HepG2 (cell line): Measurements from ENCODE around the gene SETD2. TPM values are rescaled to one million over a fixed set of nuclear protein-coding genes. Genes with fewer than 3 reads are reported as not detected.

Experiments used
- ATAC-seq: fragments of 200-7000 bp; cut with Tn5 transposase; 3 replicates; pipeline ENCODE4 v1.9.1; 2020; ENCODE audit warnings: mild to moderate bottlenecking, moderate library complexity
- BruUV-seq: library from RNA; stranded (reverse); fragments of 400-500 nt; replicated peaks from 2 replicates; lab custom pipeline; 2021; lab: Mats Ljungman, UMichigan
- CTCF ChIA-PET: fragments of 300-600 bp; formaldehyde crosslinking; extraction: SDS; loops from one replicate; lab custom pipeline; 2021; ENCODE audit warnings: low total read pairs, inconsistent platforms, low intra/inter-chr PET ratio; lab: Yijun Ruan, JAX
- POLR2A ChIA-PET: fragments of 350-600 bp; sonication (Branson Sonifier 250); formaldehyde crosslinking; loops from one replicate; lab custom pipeline; 2020; ENCODE audit warnings: antibody characterized with exemption, inconsistent platforms; lab: Yijun Ruan, JAX
- DNase-seq: peaks from one replicate; pipeline ENCODE4 v3.0.0-alpha.2; 2015; ENCODE audit warnings: low spot score
- FAIRE-seq: peaks from 3 replicates; lab custom pipeline; 2011; peaks lifted over from hg19 to GRCh38; lab: Jason Lieb, UNC
- H2AFZ ChIP-seq: one replicate; pipeline ENCODE4 v1.6.1; 2011; ENCODE audit warnings: low read length, inconsistent platforms
- H3K27ac ChIP-seq: fragments of 300-600 bp; 3 replicates; pipeline ENCODE4 v1.8.0; 2011; ENCODE audit warnings: mixed run types, mild to moderate bottlenecking, mixed read lengths, low read length, inconsistent platforms; ENCODE audit not compliant: insufficient read depth; ENCODE audit errors: extremely low read length
- H3K27me3 ChIP-seq, 2 experiments: fragments of 200-600 bp in 1 of 2; 2 replicates in 1 of 2; 3 replicates in 1 of 2; pipeline versions ENCODE4 v1.6.0 to v1.8.0; 2011; ENCODE audit warnings: low read length in 2 of 2, mild to moderate bottlenecking in 2 of 2, moderate library complexity in 2 of 2, inconsistent platforms in 1 of 2; ENCODE audit not compliant: insufficient read depth in 2 of 2, control insufficient read depth in 1 of 2
- H3K36me3 ChIP-seq, 2 experiments: fragments of 200-600 bp in 1 of 2; replicated peaks in 1 of 2; 2 replicates in 1 of 2; 3 replicates in 1 of 2; pipeline versions ENCODE4 v1.5.1 to v1.8.0; 2011; ENCODE audit warnings: low read length in 2 of 2, inconsistent platforms in 1 of 2; ENCODE audit not compliant: insufficient read depth in 2 of 2, control insufficient read depth in 1 of 2
- H3K4me1 ChIP-seq: 2 replicates; pipeline ENCODE4 v1.5.1; 2012; ENCODE audit warnings: low read length, inconsistent platforms; ENCODE audit not compliant: insufficient read depth
- H3K4me2 ChIP-seq: 2 replicates; pipeline ENCODE4 v1.6.0; 2011; ENCODE audit warnings: low read depth, low read length, inconsistent platforms
- H3K4me3 ChIP-seq, 3 experiments: fragments of 200-600 bp in 1 of 3; sonication (generic), shearing (Covaris generic) in 1 of 3; replicated peaks in 1 of 3; 2 replicates each; pipeline ENCODE4 v1.5.1; 2011 to 2016; ENCODE audit warnings: low read length in 3 of 3, inconsistent platforms in 2 of 3, low read depth in 2 of 3, mild to moderate bottlenecking in 2 of 3, control low read depth in 1 of 3, mixed read lengths in 1 of 3; ENCODE audit not compliant: insufficient read depth in 1 of 3
- H3K79me2 ChIP-seq: one replicate; pipeline ENCODE4 v1.6.1; 2011; ENCODE audit warnings: low read length, inconsistent platforms; ENCODE audit not compliant: insufficient read depth
- H3K9ac ChIP-seq: 2 replicates; pipeline ENCODE4 v1.6.0; 2011; ENCODE audit warnings: mild to moderate bottlenecking, low read depth, low read length, inconsistent platforms; ENCODE audit not compliant: insufficient read depth
- H3K9me3 ChIP-seq: 2 replicates; pipeline ENCODE4 v1.5.1; 2012; ENCODE audit warnings: mild to moderate bottlenecking, low read length
- H4K20me1 ChIP-seq: 2 replicates; pipeline ENCODE4 v1.6.0; 2011; ENCODE audit warnings: inconsistent platforms, mild to moderate bottlenecking, low read length, moderate library complexity; ENCODE audit not compliant: insufficient read depth
- CTCF ChIP-seq: sonication (generic); formaldehyde crosslinking; IDR thresholded peaks from 2 replicates; pipeline ENCODE4 v1.5.0; 2020; ENCODE audit warnings: mild to moderate bottlenecking, missing genetic modification reagents, moderate library complexity
- GFI1 ChIP-seq: sonication (generic); formaldehyde crosslinking; IDR thresholded peaks from 2 replicates; pipeline ENCODE4 v1.5.0; 2020; ENCODE audit warnings: missing genetic modification reagents, mild to moderate bottlenecking, borderline replicate concordance
- HNRNPH1 ChIP-seq: fragments of 200-400 bp; formaldehyde crosslinking; optimal IDR thresholded peaks from 2 replicates; pipeline ENCODE3; 2017; ENCODE audit warnings: mild to moderate bottlenecking, low read depth, low read length
- HNRNPUL1 ChIP-seq: fragments of 200-400 bp; formaldehyde crosslinking; IDR thresholded peaks from 2 replicates; pipeline ENCODE4 v1.6.1; 2017; ENCODE audit warnings: low read depth, mild to moderate bottlenecking, low read length, moderate library complexity
- MAZ ChIP-seq, 2 experiments: sonication (generic) in 1 of 2; formaldehyde crosslinking in 1 of 2; IDR thresholded peaks; 2 replicates each; pipeline versions ENCODE4 v1.5.0 to v1.6.1; 2012 to 2020; ENCODE audit warnings: low read depth in 2 of 2, mild to moderate bottlenecking in 2 of 2, borderline replicate concordance in 1 of 2, improper control_type of control experiment in 1 of 2, low read length in 1 of 2, missing genetic modification reagents in 1 of 2, moderate library complexity in 1 of 2
- POGK ChIP-seq: sonication (generic); formaldehyde crosslinking; conservative IDR thresholded peaks from 2 replicates; pipeline ENCODE4 v1.8.0; 2022; ENCODE audit warnings: mild to moderate bottlenecking, moderate library complexity, missing genetic modification reagents
- POLR2AphosphoS2 ChIP-seq: IDR thresholded peaks from 2 replicates; pipeline ENCODE4 v1.6.1; 2011; ENCODE audit warnings: low read depth, low read length, improper control_type of control experiment
- SIN3A ChIP-seq: IDR thresholded peaks from 2 replicates; pipeline ENCODE4 v1.6.1; 2011; ENCODE audit warnings: low read depth, mild to moderate bottlenecking, control low read depth, low read length, borderline replicate concordance
- SMC3 ChIP-seq: IDR thresholded peaks from 2 replicates; pipeline ENCODE4 v1.6.1; 2011; ENCODE audit warnings: low read length, improper control_type of control experiment
- SP4 ChIP-seq: sonication (generic); formaldehyde crosslinking; IDR thresholded peaks from 2 replicates; pipeline ENCODE4 v1.8.1; 2023; ENCODE audit warnings: mild to moderate bottlenecking, missing genetic modification reagents
- THAP7 ChIP-seq: sonication (generic); formaldehyde crosslinking; IDR thresholded peaks from 2 replicates; pipeline ENCODE4 v1.8.1; 2023; ENCODE audit warnings: mild to moderate bottlenecking, missing genetic modification reagents
- XRCC5 ChIP-seq: fragments of 200-400 bp; formaldehyde crosslinking; optimal IDR thresholded peaks from 2 replicates; pipeline ENCODE3; 2017; ENCODE audit warnings: mild to moderate bottlenecking, low read length
- ZNF772 ChIP-seq: sonication (generic); formaldehyde crosslinking; IDR thresholded peaks from 2 replicates; pipeline ENCODE4 v1.5.0; 2020; ENCODE audit warnings: mild to moderate bottlenecking, missing genetic modification reagents
- ZNF782 ChIP-seq: sonication (generic); formaldehyde crosslinking; IDR thresholded peaks from 2 replicates; pipeline ENCODE4 v1.4.0; 2020; ENCODE audit warnings: missing genetic modification reagents, mild to moderate bottlenecking, borderline replicate concordance
- WGBS: methylation state at CpG from one replicate; pipeline ENCODE4 v1.1.6; 2017; ENCODE audit warnings: low lambda C conversion rate; 5-methylcytosine and 5-hydroxymethylcytosine counted together
- in situ Hi-C: cut with HindIII; loops from 2 replicates; pipeline ENCODE4 v1.10.0; 2017; ENCODE audit warnings: low pct_unique_long_range_greater_than_20kb; ENCODE audit not compliant: extremely low pct_ligation_motif_present
- intact Hi-C: fragments of 100-400 bp; cut with micrococcal nuclease; formaldehyde crosslinking; loops from one replicate; pipeline ENCODE4 v1.10.0; 2022; ENCODE audit not compliant: unreplicated experiment
- polyA plus RNA-seq, 8 experiments: library from polyadenylated mRNA; depleted of rRNA in 3 of 8; stranded (reverse) in 7 of 8; unstranded in 1 of 8; fragments of >200 nt; fragmentation: Illumina TruSeq in 4 of 8; extraction: Trizol in 4 of 8; gene quantifications; 2 replicates each; pipeline versions ENCODE4 v1.2.1 to v1.2.3, GENCODE V29; 2011 to 2016; ENCODE audit warnings: low read depth in 4 of 8, missing spikeins in 1 of 8, mixed read lengths in 1 of 8; ENCODE audit not compliant: insufficient read depth in 1 of 8
- total RNA-seq, 5 experiments: library from RNA; depleted of rRNA; stranded (reverse); fragments of >200 nt; fragmentation: Illumina TruSeq; extraction: Trizol; gene quantifications; 2 replicates each; pipeline ENCODE4 v1.2.3, GENCODE V29; 2016; ENCODE audit warnings: low read depth in 1 of 5

The SETD2 gene
- total and polyA plus RNA-seq, 2 of the 13 experiments (the other 11 are each of a cell fraction or from before 2014, with no cell fraction given), result 14.2 to 24.2 TPM

GRCh38 chr3:46968783-46969428, 195.0 kb downstream of the SETD2 start (continued):
- no peak for TF ChIP-seq MAZ (IDR thresholded peaks at IDR 0.05; ENCODE audit: borderline replicate concordance, low read depth, low read length)
- TF ChIP-seq MAZ (CRISPR knock-in tag; IDR thresholded peaks at IDR 0.05; ENCODE audit: low read depth), result no peak
- no peak for TF ChIP-seq ZNF782

GRCh38 chr3:46966811-46967210, 197.1 kb downstream of the SETD2 start:
- ChIA-PET CTCF (interaction anchor here (1.4 kb wide), 1 partner anchor 31 kb away, joined by 5 read pairs; no protein-coding TSS in a partner anchor), POLR2A (interaction anchor here (1.2 to 1.3 kb wide), 2 partner anchors 13 to 19 kb away, joined by 3 to 4 read pairs; partner anchors contain the start of gene NBEAL2)
- Histone ChIP-seq H3K27ac (no peak overlapping the region), H2AFZ (no peak overlapping the region), H3K27me3 (no peaks in the 10 kb centered on the region), H3K36me3 (peaks cover 2 to 27% of the 10 kb centered on the region in 2 experiments; a peak in 4 of 5 replicates), H3K9me3 (no peaks in the 10 kb centered on the region), H3K4me2 (no peak overlapping the region), H4K20me1 (peaks cover 71% of the 10 kb centered on the region), H3K4me3 (no peak overlapping the region), H3K4me1 (peaks cover 83% of the 10 kb centered on the region), H3K79me2 (peaks cover 81% of the 10 kb centered on the region), H3K9ac (no peak overlapping the region)
- 96% methylated on average over 5 of the region's 5 CpGs for WGBS
- in situ Hi-C loops, result no loop called here
- no TSS peak for BruUV-seq
- 0 out of 2 replicates have a peak, but pooled peaks have one; percentile 25 for TF ChIP-seq ZNF772
- TF ChIP-seq SIN3A, result no peak
- peak; percentile 21; the same call in 1 of the 2 replicates for TF ChIP-seq SMC3
- TF ChIP-seq CTCF (CRISPR knock-in tag), result peak; percentile 43
- TF ChIP-seq HNRNPH1, result no peak
- peak; percentile 25 for TF ChIP-seq XRCC5
- TF ChIP-seq POLR2AphosphoS2, result no peak
- no peak for TF ChIP-seq POGK (CRISPR knock-in tag)
- TF ChIP-seq SP4 (CRISPR knock-in tag), result no peak
- no peak for TF ChIP-seq GFI1 (CRISPR knock-in tag)
- TF ChIP-seq HNRNPUL1, result no peak
- no peak for TF ChIP-seq THAP7
- ATAC-seq (peak; percentile 14; the same call in 2 of the 3 replicates), FAIRE-seq (peak; percentile 36), DNase-seq (no peak)
- intact Hi-C loops, result no loop called here
